GM12892 (cell line): ENCODE data around the gene RXRA.

Source experiments
- POLR2A ChIP-seq: IDR thresholded peaks from 2 replicates; pipeline ENCODE4 v1.6.1; 2011; ENCODE audit warnings: low read depth, low read length, control low read depth
- TAF1 ChIP-seq: IDR thresholded peaks from 2 replicates; pipeline ENCODE4 v1.6.1; 2011; ENCODE audit warnings: low read depth, mild to moderate bottlenecking, control low read depth, low read length, borderline replicate concordance

- no peak for TF ChIP-seq TAF1
- TF ChIP-seq POLR2A, result no peak
Measured at GRCh38 chr9:134475011-134475790, 148.9 kb downstream of the RXRA start.
